H1 (cell line): ENCODE data around the gene PFN2. TPM values are rescaled to one million over a fixed set of nuclear protein-coding genes. Genes with fewer than 3 reads are reported as not detected.

ENCODE experiments used
- CTCF ChIA-PET: fragments of 300-600 bp; sonication (Branson Sonifier 250); formaldehyde crosslinking; loops from one replicate; lab custom pipeline; 2021; ENCODE audit not compliant: partially characterized antibody; lab: Charles Lee
- POLR2A ChIA-PET: fragments of 300-600 bp; sonication (Branson Sonifier 250); formaldehyde crosslinking; loops from one replicate; lab custom pipeline; 2021; ENCODE audit warnings: inconsistent platforms; ENCODE audit not compliant: partially characterized antibody; lab: Charles Lee
- DNase-seq, 2 experiments: peaks; one replicate each; pipeline versions ENCODE4 v3.0.0 to v3.0.0-alpha.2; 2010 to 2022; ENCODE audit warnings: low spot score in 2 of 2, low read depth in 1 of 2, mixed read lengths in 1 of 2
- FAIRE-seq: peaks from 2 replicates; lab custom pipeline; 2011; peaks lifted over from hg19 to GRCh38; lab: Jason Lieb, UNC
- H2AFZ ChIP-seq: 2 replicates; pipeline ENCODE4 v1.8.1; 2012; ENCODE audit warnings: low read length, inconsistent platforms
- H2AK5ac ChIP-seq: 2 replicates; pipeline ENCODE4 v1.6.1; 2013; ENCODE audit warnings: low read depth, low read length
- H2BK120ac ChIP-seq: replicated peaks from 2 replicates; pipeline ENCODE3; 2013; ENCODE audit warnings: low read depth, low read length, inconsistent platforms
- H2BK12ac ChIP-seq: 2 replicates; pipeline ENCODE4 v1.6.1; 2013; ENCODE audit warnings: low read depth, low read length
- H2BK15ac ChIP-seq: 2 replicates; pipeline ENCODE4 v1.6.1; 2013; ENCODE audit warnings: low read length
- H2BK20ac ChIP-seq: 2 replicates; pipeline ENCODE4 v1.6.1; 2013; ENCODE audit warnings: low read length
- H2BK5ac ChIP-seq: 2 replicates; pipeline ENCODE4 v1.6.1; 2013; ENCODE audit warnings: low read depth, low read length
- H3K14ac ChIP-seq: 2 replicates; pipeline ENCODE4 v1.6.1; 2013; ENCODE audit warnings: inconsistent platforms; ENCODE audit not compliant: insufficient read length
- H3K18ac ChIP-seq: 2 replicates; pipeline ENCODE4 v1.6.1; 2013; ENCODE audit warnings: low read length; ENCODE audit errors: extremely low read depth
- H3K23ac ChIP-seq: 2 replicates; pipeline ENCODE4 v1.6.1; 2013; ENCODE audit warnings: inconsistent platforms; ENCODE audit not compliant: insufficient read length
- H3K23me2 ChIP-seq: 2 replicates; pipeline ENCODE4 v1.6.1; 2013; ENCODE audit warnings: low read depth, low read length
- H3K27ac ChIP-seq: 2 replicates; pipeline ENCODE4 v1.6.1; 2011; ENCODE audit warnings: low read depth, low read length, inconsistent platforms
- H3K27me3 ChIP-seq, 4 experiments: replicated peaks in 1 of 4; 1 replicate in 1 of 4; 2 replicates in 3 of 4; pipeline versions ENCODE4 v1.6.1 to v1.8.1; 2011 to 2013; ENCODE audit warnings: low read length in 3 of 4, mild to moderate bottlenecking in 3 of 4, inconsistent platforms in 2 of 4, mixed read lengths in 2 of 4, moderate library complexity in 1 of 4; ENCODE audit not compliant: control insufficient read depth in 3 of 4, insufficient read depth in 3 of 4; ENCODE audit errors: extremely low read depth in 1 of 4
- H3K36me3 ChIP-seq, 4 experiments: 2 replicates each; pipeline versions ENCODE4 v1.6.1 to v1.8.1; 2011 to 2013; ENCODE audit warnings: mild to moderate bottlenecking in 4 of 4, low read length in 3 of 4, moderate library complexity in 2 of 4, control low read depth in 1 of 4, inconsistent platforms in 1 of 4; ENCODE audit not compliant: insufficient read depth in 4 of 4, control insufficient read depth in 2 of 4
- H3K4ac ChIP-seq: replicated peaks from 2 replicates; pipeline ENCODE3; 2013; ENCODE audit warnings: low read length, low read depth, mixed read lengths, inconsistent platforms; ENCODE audit not compliant: insufficient read length
- H3K4me1 ChIP-seq, 4 experiments: replicated peaks in 1 of 4; 1 replicate in 1 of 4; 2 replicates in 3 of 4; pipeline versions ENCODE4 v1.6.1 to v1.8.1; 2011 to 2013; ENCODE audit warnings: low read length in 3 of 4, inconsistent platforms in 2 of 4, mixed read lengths in 1 of 4; ENCODE audit not compliant: insufficient read depth in 4 of 4, control insufficient read depth in 3 of 4
- H3K4me2 ChIP-seq, 2 experiments: 2 replicates each; pipeline versions ENCODE4 v1.6.1 to v1.8.1; 2011 to 2013; ENCODE audit warnings: low read depth in 2 of 2, low read length in 2 of 2, control low read depth in 1 of 2, inconsistent platforms in 1 of 2, mild to moderate bottlenecking in 1 of 2; ENCODE audit not compliant: insufficient read depth in 1 of 2
- H3K4me3 ChIP-seq, 4 experiments: fragments of 200-600, 300-600 bp in 1 of 4; sonication (generic), shearing (Covaris generic), sonication (Bioruptor Twin) in 1 of 4; 2 replicates each; pipeline versions ENCODE4 v1.5.1 to v1.8.1; 2011 to 2016; ENCODE audit warnings: low read length in 4 of 4, low read depth in 3 of 4, control low read depth in 2 of 4, inconsistent platforms in 2 of 4, mild to moderate bottlenecking in 2 of 4, mixed read lengths in 1 of 4, moderate library complexity in 1 of 4; ENCODE audit not compliant: insufficient read depth in 2 of 4; ENCODE audit errors: extremely low read depth in 1 of 4
- H3K56ac ChIP-seq: replicated peaks from 2 replicates; pipeline ENCODE3; 2013; ENCODE audit warnings: low read depth, mild to moderate bottlenecking, mixed read lengths, low read length, inconsistent platforms; ENCODE audit not compliant: insufficient read length
- H3K79me1 ChIP-seq: 2 replicates; pipeline ENCODE4 v1.6.1; 2013; ENCODE audit warnings: low read depth, low read length, control low read depth
- H3K79me2 ChIP-seq, 2 experiments: 2 replicates each; pipeline versions ENCODE4 v1.6.1 to v1.8.1; 2012 to 2013; ENCODE audit warnings: low read length in 2 of 2, mild to moderate bottlenecking in 2 of 2, inconsistent platforms in 1 of 2; ENCODE audit not compliant: insufficient read depth in 2 of 2, control insufficient read depth in 1 of 2
- H3K9ac ChIP-seq, 4 experiments: replicated peaks in 1 of 4; 1 replicate in 1 of 4; 2 replicates in 3 of 4; pipeline versions ENCODE4 v1.6.1 to v1.8.1; 2011 to 2013; ENCODE audit warnings: low read depth in 3 of 4, low read length in 3 of 4, control low read depth in 2 of 4, mild to moderate bottlenecking in 2 of 4, moderate library complexity in 2 of 4, inconsistent platforms in 1 of 4; ENCODE audit errors: extremely low read depth in 1 of 4
- H3K9me3 ChIP-seq, 2 experiments: 2 replicates each; pipeline versions ENCODE4 v1.6.1 to v1.8.1; 2012 to 2013; ENCODE audit warnings: mild to moderate bottlenecking in 2 of 2, moderate library complexity in 2 of 2, control low read depth in 1 of 2, inconsistent platforms in 1 of 2, low read depth in 1 of 2, low read length in 1 of 2, mixed read lengths in 1 of 2; ENCODE audit not compliant: insufficient read depth in 2 of 2
- H4K20me1 ChIP-seq, 2 experiments: replicated peaks in 1 of 2; 2 replicates each; pipeline versions ENCODE3 to v1.8.1; 2011 to 2013; ENCODE audit warnings: inconsistent platforms in 2 of 2, low read length in 2 of 2, mild to moderate bottlenecking in 1 of 2; ENCODE audit not compliant: insufficient read depth in 2 of 2, control insufficient read depth in 1 of 2
- H4K5ac ChIP-seq: 2 replicates; pipeline ENCODE4 v1.6.1; 2013; ENCODE audit warnings: low read length, low read depth, mixed read lengths, inconsistent platforms; ENCODE audit not compliant: insufficient read length
- H4K8ac ChIP-seq: 2 replicates; pipeline ENCODE4 v1.8.0; 2013; ENCODE audit warnings: mild to moderate bottlenecking, moderate library complexity, low read length, inconsistent platforms; ENCODE audit not compliant: insufficient read depth; ENCODE audit errors: extremely low read depth
- H4K91ac ChIP-seq: replicated peaks from 2 replicates; pipeline ENCODE3; 2013; ENCODE audit warnings: low read length, mixed read lengths, inconsistent platforms; ENCODE audit not compliant: insufficient read length
- CHD2 ChIP-seq: IDR thresholded peaks from 2 replicates; pipeline ENCODE4 v1.6.1; 2012; ENCODE audit warnings: low read length, improper control_type of control experiment
- HDAC2 ChIP-seq, 2 experiments: fragments of 300-600 bp in 1 of 2; sonication (generic) in 1 of 2; IDR thresholded peaks; 2 replicates each; pipeline ENCODE4 v1.6.1; 2011 to 2012; ENCODE audit warnings: low read depth in 2 of 2, low read length in 2 of 2, mild to moderate bottlenecking in 2 of 2, moderate library complexity in 2 of 2, borderline replicate concordance in 1 of 2, inconsistent platforms in 1 of 2
- KDM5A ChIP-seq: fragments of 200-600 bp; IDR thresholded peaks from 2 replicates; pipeline ENCODE4 v1.7.1; 2012; ENCODE audit warnings: mild to moderate bottlenecking, low read length, inconsistent platforms, mixed read lengths
- NANOG ChIP-seq: IDR thresholded peaks from 2 replicates; pipeline ENCODE4 v1.6.1; 2011; ENCODE audit warnings: low read length, low read depth, mild to moderate bottlenecking, inconsistent platforms; ENCODE audit not compliant: insufficient read depth, poor library complexity, severe bottlenecking
- PHF8 ChIP-seq: fragments of 200-600 bp; sonication (generic); conservative IDR thresholded peaks from 2 replicates; pipeline ENCODE4 v1.7.1; 2012; ENCODE audit warnings: low read depth, mild to moderate bottlenecking, inconsistent platforms, low read length, moderate library complexity
- RAD21 ChIP-seq, 2 experiments: IDR thresholded peaks in 1 of 2; conservative IDR thresholded peaks in 1 of 2; 2 replicates each; pipeline ENCODE4 v1.6.1; 2011; ENCODE audit warnings: low read depth in 2 of 2, low read length in 2 of 2, improper control_type of control experiment in 1 of 2, inconsistent platforms in 1 of 2, mild to moderate bottlenecking in 1 of 2, moderate library complexity in 1 of 2
- SP1 ChIP-seq: IDR thresholded peaks from 2 replicates; pipeline ENCODE4 v1.6.1; 2011; ENCODE audit warnings: low read depth, low read length
- TBP ChIP-seq: IDR thresholded peaks from 2 replicates; pipeline ENCODE4 v1.6.1; 2011; ENCODE audit warnings: low read depth, low read length, improper control_type of control experiment
- YY1 ChIP-seq: IDR thresholded peaks from 2 replicates; pipeline ENCODE4 v1.6.1; 2011; ENCODE audit warnings: low read depth, mild to moderate bottlenecking, low read length
- WGBS, 2 experiments: shearing (Covaris generic) in 1 of 2; methylation state at CpG; one replicate each; pipeline versions ENCODE4 v1.1.6 to v1.1.7; 2013 to 2015; ENCODE audit warnings: low lambda C conversion rate in 2 of 2, mixed read lengths in 2 of 2, inconsistent platforms in 1 of 2, low coverage in 1 of 2, missing lambda C conversion rate in 1 of 2; ENCODE audit not compliant: insufficient replicate concordance in 2 of 2, insufficient coverage in 1 of 2, insufficient read length in 1 of 2; ENCODE audit errors: extremely low coverage in 1 of 2, missing lambda C conversion rate in 1 of 2; 5-methylcytosine and 5-hydroxymethylcytosine counted together
- polyA plus RNA-seq, 7 experiments: library from polyadenylated mRNA; depleted of rRNA in 3 of 7; stranded (reverse) in 5 of 7; unstranded in 2 of 7; fragments of >200 nt in 5 of 7; fragments of 200-250 nt in 2 of 7; gene quantifications; 1 replicate in 5 of 7; 2 replicates in 1 of 7; 4 replicates in 1 of 7; pipeline versions ENCODE4 v1.2.1 to v1.2.3, GENCODE V29; 2011 to 2013; ENCODE audit warnings: missing spikeins in 2 of 7, mixed read lengths in 2 of 7
- total RNA-seq: library from RNA; stranded (reverse); fragmentation: NEBNext Ultra II Directional; extraction: Animal tissue kit (Norgen Biotek cat#: 25700); gene quantifications from 2 replicates; pipeline ENCODE4 v1.2.1, GENCODE V29; 2021
- TF ChIP-seq, protein P1 (sequence below): IDR thresholded peaks from 2 replicates; pipeline ENCODE4 v1.6.1; 2012; ENCODE audit warnings: inconsistent platforms

PFN2 gene
- total and polyA plus RNA-seq, 2 of the 8 experiments (the other 6 are each of a cell fraction or from before 2014, with no cell fraction given): 175 to 311 TPM

DNA sequence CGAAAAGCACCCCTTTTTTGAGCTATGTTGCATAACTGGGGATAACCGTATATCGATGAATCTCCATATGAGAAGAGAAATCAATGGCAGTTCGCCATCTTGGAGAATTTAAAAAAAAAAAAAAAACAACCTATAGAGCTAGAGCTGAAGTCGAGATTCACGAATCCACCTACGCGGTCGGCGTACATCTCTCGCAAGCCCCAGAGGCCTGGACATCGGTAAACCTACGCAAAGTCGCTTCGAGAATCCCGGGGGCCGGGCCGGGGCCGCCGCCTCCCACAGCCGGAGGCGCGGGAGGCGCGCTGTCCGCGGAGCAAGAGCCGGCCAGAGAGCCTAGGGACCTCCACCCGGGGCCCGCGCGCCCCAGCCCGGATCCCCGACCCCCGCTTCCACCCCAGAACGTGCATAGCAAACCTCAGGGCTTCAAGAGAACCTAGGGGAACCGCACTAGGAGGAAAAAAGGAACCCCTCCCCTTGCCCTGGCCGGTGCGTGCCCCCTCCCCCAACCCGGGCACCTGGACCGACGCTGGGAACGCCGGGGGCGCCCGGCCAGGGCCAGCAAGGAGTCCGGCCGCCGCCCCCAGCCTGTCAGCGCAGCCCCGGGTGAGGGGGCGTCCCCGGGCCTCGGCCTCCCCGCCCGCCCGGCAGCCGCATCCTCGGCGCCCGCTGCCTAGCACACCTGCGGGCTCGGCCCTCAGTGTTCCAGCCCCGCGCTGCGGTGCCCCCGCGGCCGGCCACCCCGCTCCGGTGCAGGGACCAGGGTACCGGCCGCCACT, 567 bp downstream of the PFN2 start:
- Histone ChIP-seq H4K20me1 (peaks cover 4 to 12% of the 10 kb centered on the region in 2 experiments), H3K9ac (peak overlapping the region; percentile 91 to 99 (median 96)), H3K4me1 (peaks cover 0 to 12% (median 3%) of the 10 kb centered on the region in 4 experiments; a peak in 4 of 7 replicates), H4K8ac (peak overlapping the region; percentile 93; the same call in 1 of the 2 replicates), H4K5ac (peak overlapping the region; percentile 91), H2BK120ac (peak overlapping the region; percentile 19), H3K4me2 (peak overlapping the region; percentile 60 to 81), H3K79me2 (peaks cover 10 to 65% of the 10 kb centered on the region in 2 experiments; a peak in 3 of 4 replicates), H3K4me3 (peak overlapping the region; percentile 79 to 92 (median 88)), H2AK5ac (no peak overlapping the region), H2BK15ac (no peak overlapping the region), H3K23ac (no peak overlapping the region), H2BK12ac (no peak overlapping the region; the same call in 1 of the 2 replicates), H2BK5ac (peak overlapping the region; percentile 86), H3K36me3 (peaks cover 6 to 32% (median 17%) of the 10 kb centered on the region in 4 experiments), H3K27me3 (no peaks in the 10 kb centered on the region), H3K79me1 (no peaks in the 10 kb centered on the region; the same call in 1 of the 2 replicates), H4K91ac (peak overlapping the region; percentile 71), H3K14ac (no peak overlapping the region), H3K4ac (peak overlapping the region; percentile 74), H3K27ac (peak overlapping the region; percentile 95), H3K23me2 (peaks cover 10% of the 10 kb centered on the region), H2BK20ac (no peak overlapping the region), H3K18ac (peak overlapping the region; percentile 95; the same call in 1 of the 2 replicates), H3K9me3 (no peaks in the 10 kb centered on the region), H2AFZ (no peak overlapping the region), H3K56ac (peak overlapping the region; percentile 80)
- DNase-seq (peak in 1 of 2 experiments; percentile 83), FAIRE-seq (no peak)
- CTCF ChIA-PET: interaction anchor here (0.7 to 9.2 kb wide), 6 partner anchors 12 to 248 kb away, joined by 3 to 75 read pairs (median 6); no protein-coding TSS in a partner anchor
- POLR2A ChIA-PET: interaction anchor here (0.6 to 6.1 kb wide), 26 partner anchors 8 to 837 kb away, joined by 3 to 30 read pairs (median 4); partner anchors contain the start of gene TSC22D2
- 2% methylated on average over 44 of the region's 73 CpGs; no CpG with 5 or more reads in 1 of the 2 experiments for WGBS, 2 experiments
- peak; percentile 48; the same call in 1 of the 2 replicates for TF ChIP-seq TBP
- TF ChIP-seq NANOG: no peak
- no peak for TF ChIP-seq CHD2
- no peak for TF ChIP-seq HDAC2 (IDR thresholded peaks at IDR 0.05; ENCODE audit: borderline replicate concordance in 1 of 2, low read depth in 2 of 2, low read length in 2 of 2)
- peak; percentile 84 for TF ChIP-seq YY1
- TF ChIP-seq RAD21 (IDR thresholded peaks at IDR 0.05 in 1 of 2, conservative IDR thresholded peaks at IDR 0.05 in 1 of 2; ENCODE audit: low read depth in 2 of 2, low read length in 2 of 2): no peak
- peak; percentile 61 for TF ChIP-seq PHF8
- TF ChIP-seq KDM5A: no peak
- TF ChIP-seq, protein P1, sequence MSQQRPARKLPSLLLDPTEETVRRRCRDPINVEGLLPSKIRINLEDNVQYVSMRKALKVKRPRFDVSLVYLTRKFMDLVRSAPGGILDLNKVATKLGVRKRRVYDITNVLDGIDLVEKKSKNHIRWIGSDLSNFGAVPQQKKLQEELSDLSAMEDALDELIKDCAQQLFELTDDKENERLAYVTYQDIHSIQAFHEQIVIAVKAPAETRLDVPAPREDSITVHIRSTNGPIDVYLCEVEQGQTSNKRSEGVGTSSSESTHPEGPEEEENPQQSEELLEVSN: no peak
- TF ChIP-seq SP1: no peak
